Germinal center (tissue), 1 donor: ENCODE measurements around the gene KCNS3.

Experiments
- DNase-seq: peaks from one replicate; pipeline ENCODE4 v3.0.0; 2012; ENCODE audit warnings: mixed read lengths, low spot score

Gene KCNS3

GRCh38 chr2:17877811-17878280 is 621 bp upstream of the KCNS3 start:
- peak; percentile 57 for DNase-seq

- DNase-seq: peak; percentile 46
Measured at GRCh38 chr2:17879137-17879912, 858 bp downstream of the KCNS3 start.

DNA sequence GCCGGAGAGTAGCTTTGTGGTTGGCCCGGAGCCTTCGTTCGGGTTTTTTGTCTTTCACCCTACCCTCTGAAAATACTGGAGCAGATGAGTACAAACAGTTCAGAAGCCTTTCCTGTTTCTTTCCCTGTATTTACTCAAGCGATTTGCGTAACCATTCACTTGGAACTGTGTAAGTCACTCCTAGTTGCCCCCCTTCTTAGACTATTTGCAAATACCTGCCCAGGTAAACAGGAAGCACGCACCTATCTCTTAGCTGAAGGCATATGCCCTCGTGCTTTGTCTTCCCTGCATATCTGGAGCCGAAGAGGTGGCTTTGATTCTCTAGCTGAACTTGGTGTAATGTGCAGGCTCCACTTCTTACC is 1.4 kb downstream of the KCNS3 start:
- DNase-seq: no peak

GRCh38 chr2:17892770-17893534 is 14.5 kb downstream of the KCNS3 start:
- no peak for DNase-seq

DNA sequence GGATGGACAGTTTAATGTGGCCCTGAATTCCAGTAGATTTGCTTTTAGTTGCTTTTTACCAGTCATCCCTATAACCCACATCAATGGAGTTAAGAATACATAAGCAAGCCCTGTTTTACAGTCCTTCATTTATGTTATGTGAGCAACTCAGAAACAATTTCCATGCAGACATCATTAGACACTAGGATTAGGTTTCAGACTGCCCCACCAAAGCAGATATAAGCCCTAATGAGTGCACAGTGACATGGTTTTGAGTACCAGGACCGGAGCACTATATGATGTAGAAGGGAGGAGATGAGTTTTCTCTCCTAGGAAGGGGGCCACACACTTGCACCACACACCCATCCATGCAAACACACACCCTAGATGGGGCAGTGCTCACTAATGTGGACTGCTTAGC is 15.5 kb downstream of the KCNS3 start:
- no peak for DNase-seq

DNA sequence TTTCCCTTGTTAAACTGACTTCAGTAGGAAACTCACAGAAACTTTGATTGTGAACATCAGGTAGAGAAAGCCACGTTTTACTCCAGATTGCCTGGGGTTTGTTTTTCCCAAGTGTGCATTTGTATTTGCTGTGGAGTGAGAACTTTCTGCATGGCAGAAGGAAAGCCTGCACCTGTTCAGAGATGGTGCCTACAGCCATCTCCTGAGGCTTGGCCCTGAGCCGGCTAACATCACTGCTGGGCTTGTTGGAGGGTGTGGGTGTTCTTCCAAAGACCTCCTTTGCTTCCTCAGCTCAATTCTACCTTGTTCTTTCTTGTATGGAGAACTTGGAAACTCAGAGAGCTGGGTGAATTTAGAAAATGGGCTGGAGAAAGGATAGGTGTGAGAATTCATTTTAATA is 16.1 kb downstream of the KCNS3 start:
- no peak for DNase-seq

GRCh38 chr2:17899871-17900270 is 21.4 kb downstream of the KCNS3 start:
- DNase-seq: no peak

GRCh38 chr2:17901246-17901645 is 22.8 kb downstream of the KCNS3 start:
- no peak for DNase-seq

GRCh38 chr2:17910980-17911379 is 32.5 kb downstream of the KCNS3 start:
- DNase-seq: no peak

DNA sequence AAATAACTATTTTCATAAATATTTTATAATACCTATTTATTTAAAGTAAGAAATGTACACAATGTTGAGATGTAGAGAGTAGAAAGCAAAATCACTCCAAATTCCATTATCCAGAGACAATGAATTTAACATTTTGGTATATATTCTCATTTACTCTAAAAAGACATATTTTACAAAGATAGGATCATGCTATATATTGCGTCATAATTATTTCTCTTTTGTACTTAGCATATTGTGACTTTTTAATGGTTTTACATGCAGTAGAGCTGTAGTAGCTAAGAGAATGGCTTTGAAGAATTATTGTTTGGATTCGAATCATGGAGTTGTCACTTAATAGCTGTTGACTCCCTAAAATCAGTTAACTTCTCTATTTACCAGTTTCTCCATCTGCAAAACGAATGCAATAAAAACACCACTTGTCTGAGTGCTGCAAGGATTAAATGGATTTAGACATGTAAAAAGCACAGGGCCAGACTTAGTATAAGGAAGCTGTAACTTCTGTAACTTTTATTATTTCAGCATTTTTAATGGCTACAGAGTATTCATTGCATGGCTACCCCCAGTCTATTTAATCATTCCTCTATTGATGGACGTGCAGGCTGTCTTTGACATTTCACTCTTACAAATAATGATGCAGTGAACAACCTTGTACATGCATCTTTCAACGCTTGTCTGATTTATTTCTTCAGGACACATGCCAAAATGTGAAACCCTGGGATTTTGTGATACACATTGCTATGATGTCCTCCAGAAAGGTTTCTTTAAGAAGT is 33.2 kb downstream of the KCNS3 start:
- DNase-seq: no peak

- peak; percentile 54 for DNase-seq
Measured at GRCh38 chr2:17912266-17912691, 33.8 kb downstream of the KCNS3 start.

- no peak for DNase-seq
Measured at GRCh38 chr2:17915099-17915498, 36.6 kb downstream of the KCNS3 start.

- no peak for DNase-seq
Measured at GRCh38 chr2:17915811-17916518, 37.5 kb downstream of the KCNS3 start.

GRCh38 chr2:17916584-17916983 is 38.1 kb downstream of the KCNS3 start:
- no peak for DNase-seq

- DNase-seq: no peak
Measured at GRCh38 chr2:17918789-17919188, 40.3 kb downstream of the KCNS3 start.

- no peak for DNase-seq
Measured at GRCh38 chr2:17930773-17931172, 52.3 kb downstream of the KCNS3 start.

DNA sequence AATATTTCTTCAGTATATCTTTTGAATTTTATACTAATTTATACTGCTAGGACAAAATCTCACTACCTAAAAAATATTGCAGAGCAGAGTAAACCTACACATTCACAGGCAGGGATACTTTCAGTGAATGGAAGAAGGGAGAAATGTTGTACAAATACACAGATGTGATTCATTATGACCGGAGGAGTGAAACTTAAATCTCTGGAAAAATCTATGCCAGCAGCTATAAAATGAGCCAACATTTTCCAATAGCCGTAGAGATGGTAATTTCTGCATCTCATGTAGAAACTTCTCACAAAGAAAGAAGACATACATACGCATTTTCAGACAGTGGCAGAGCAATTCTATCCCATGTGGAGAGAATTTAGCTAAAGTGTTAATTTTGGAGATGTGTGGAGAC is 54.8 kb downstream of the KCNS3 start:
- DNase-seq: no peak

DNA sequence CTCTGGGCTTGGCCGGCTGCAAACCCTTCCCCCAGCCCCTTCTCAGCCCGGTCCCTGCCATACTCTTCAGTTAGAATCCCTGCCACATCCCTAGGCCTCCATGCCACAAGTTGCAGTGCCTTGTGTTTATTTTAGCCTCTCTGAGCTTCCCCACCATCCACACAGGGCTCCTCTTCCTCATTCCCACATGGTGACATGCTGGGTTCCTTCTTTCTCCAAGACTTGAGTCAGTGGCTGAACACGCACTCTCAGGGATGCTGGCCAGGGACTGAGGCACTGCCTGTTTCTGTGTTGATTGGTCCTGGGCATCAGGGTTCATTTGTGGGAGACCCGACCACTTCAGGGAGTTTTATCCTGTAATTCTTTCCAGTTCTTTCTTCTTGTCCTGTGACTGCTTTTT is 56.3 kb downstream of the KCNS3 start:
- DNase-seq: no peak

DNA sequence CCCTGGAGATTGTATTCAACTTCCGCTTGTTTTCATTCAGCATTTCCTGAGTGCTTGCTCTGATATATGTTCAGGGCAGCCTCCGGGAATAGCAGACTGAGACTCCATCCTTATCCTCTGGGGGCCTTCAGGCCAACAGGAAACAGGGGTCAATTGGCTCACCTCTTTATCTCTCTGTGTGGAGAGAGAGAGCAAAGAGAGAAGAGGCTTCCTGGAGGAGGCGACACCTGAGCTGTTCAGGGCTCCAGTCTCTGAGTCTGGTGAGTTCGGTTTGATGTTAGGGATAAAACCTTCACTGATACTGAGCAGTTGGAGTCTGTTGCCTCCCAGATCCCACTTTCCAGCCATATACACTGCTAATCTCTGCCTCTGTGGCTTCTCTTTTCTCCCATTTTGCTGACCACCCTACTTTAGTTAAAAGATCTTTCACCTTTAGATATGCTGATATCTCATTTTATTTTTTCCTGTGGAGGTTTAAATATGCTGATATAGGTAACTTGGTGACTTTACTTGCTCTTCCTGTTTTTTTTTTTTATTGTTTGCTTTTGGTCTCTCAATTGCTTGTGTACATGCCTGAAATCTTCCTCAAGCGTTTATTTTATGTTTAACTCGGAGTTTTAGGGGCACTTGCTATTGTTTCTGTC is 56.9 kb downstream of the KCNS3 start:
- DNase-seq: no peak

DNA sequence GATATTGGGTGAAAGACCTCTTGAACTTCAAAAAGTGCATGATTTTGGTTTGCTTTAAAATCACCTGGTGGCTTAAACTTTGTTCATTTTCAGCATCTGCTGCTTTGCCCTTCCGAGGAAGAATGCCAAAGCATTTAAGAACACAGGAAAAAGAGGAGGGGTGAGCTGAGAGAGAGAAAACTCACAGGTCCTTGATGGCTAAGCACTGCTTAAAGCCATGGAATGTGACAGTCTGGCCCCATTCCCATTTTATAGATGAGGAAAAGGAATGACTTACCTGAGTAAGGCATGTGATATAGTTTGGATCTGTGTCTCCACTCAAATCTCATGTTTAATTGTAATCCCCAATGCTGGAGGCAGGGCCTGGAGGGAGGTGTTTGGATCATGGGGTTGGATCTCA is 58.1 kb downstream of the KCNS3 start:
- no peak for DNase-seq

DNA sequence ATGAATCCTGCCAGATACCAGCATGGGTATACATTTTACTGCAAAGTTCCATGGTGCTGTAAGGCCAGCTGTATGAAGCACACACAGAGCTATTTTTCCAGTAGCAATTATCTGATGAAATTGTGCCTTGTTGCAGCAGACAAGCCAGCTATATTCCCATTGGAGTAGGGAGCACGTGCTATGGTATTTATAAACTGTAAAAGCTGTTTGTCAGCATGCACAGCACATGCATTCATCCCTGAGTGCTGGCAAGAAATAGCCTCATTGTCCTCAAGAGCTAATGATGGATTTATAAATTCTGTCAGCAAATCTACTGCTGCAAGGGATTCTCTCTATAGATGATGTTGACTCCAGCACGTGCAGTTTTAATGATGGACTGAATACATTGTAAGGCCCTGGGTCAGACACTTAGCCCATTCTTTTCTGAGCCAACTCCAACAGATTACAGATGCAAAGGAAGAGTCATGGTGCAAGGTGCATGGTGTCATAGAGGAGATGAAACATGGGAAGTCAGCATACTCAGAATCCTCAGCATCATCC is 61.7 kb downstream of the KCNS3 start:
- no peak for DNase-seq
